HK-2 (cell line): Measurements from ENCODE around the gene KIF5C.
"Not testable (repeated sequence)": the region's sequence is repeated elsewhere in the genome, so short reads cannot be mapped to it uniquely, and the experiment has no call there.

Experiments used
- DNase-seq: peaks from one replicate; pipeline ENCODE4 v3.0.0-alpha.2; 2018; ENCODE audit not compliant: unreplicated experiment

Gene KIF5C

GRCh38 chr2:148965623-148966437 lies 90.8 kb downstream of the KIF5C start:
- DNase-seq, result no peak

- DNase-seq, result no peak
Observed at GRCh38 chr2:148966438-148966758, 91.4 kb downstream of the KIF5C start.

GRCh38 chr2:148967056-148967455 lies 92.0 kb downstream of the KIF5C start:
- no peak for DNase-seq

GRCh38 chr2:148967578-148967977 lies 92.6 kb downstream of the KIF5C start:
- no peak for DNase-seq

- no peak for DNase-seq
Observed at GRCh38 chr2:148968301-148968700, 93.3 kb downstream of the KIF5C start.

- DNase-seq, result no peak
Observed at GRCh38 chr2:148968776-148969319, 93.8 kb downstream of the KIF5C start.

GRCh38 chr2:148969659-148970061 lies 94.6 kb downstream of the KIF5C start:
- no peak for DNase-seq

GRCh38 chr2:148970385-148970784 lies 95.4 kb downstream of the KIF5C start:
- no peak for DNase-seq

GRCh38 chr2:148971547-148971946 lies 96.5 kb downstream of the KIF5C start:
- no peak for DNase-seq

GRCh38 chr2:148974095-148974494 lies 99.1 kb downstream of the KIF5C start:
- no peak for DNase-seq

- no peak for DNase-seq
Observed at GRCh38 chr2:148978026-148978685, 103.1 kb downstream of the KIF5C start.

- no peak for DNase-seq
Observed at GRCh38 chr2:148978706-148979105, 103.7 kb downstream of the KIF5C start.

- no peak for DNase-seq
Observed at GRCh38 chr2:148979164-148979918, 104.3 kb downstream of the KIF5C start.

GRCh38 chr2:148979919-148980277 lies 104.9 kb downstream of the KIF5C start:
- DNase-seq, result no peak

- DNase-seq, result not testable (repeated sequence)
Observed at GRCh38 chr2:148980496-148980895, 105.5 kb downstream of the KIF5C start.

GRCh38 chr2:148981324-148981723 lies 106.3 kb downstream of the KIF5C start:
- no peak for DNase-seq

- DNase-seq, result no peak
Observed at GRCh38 chr2:148981781-148982180, 106.8 kb downstream of the KIF5C start.

GRCh38 chr2:148982282-148982681 lies 107.3 kb downstream of the KIF5C start:
- no peak for DNase-seq

- no peak for DNase-seq
Observed at GRCh38 chr2:148983896-148984295, 108.9 kb downstream of the KIF5C start.

- DNase-seq, result no peak
Observed at GRCh38 chr2:148984449-148984848, 109.4 kb downstream of the KIF5C start.

GRCh38 chr2:148987286-148987685 lies 112.3 kb downstream of the KIF5C start:
- no peak for DNase-seq

GRCh38 chr2:148988337-148988736 lies 113.3 kb downstream of the KIF5C start:
- no peak for DNase-seq
